Kidney (tissue), 14 donors: ENCODE data around the gene CXorf66. TPM values are rescaled to one million over a fixed set of nuclear protein-coding genes. Genes with fewer than 3 reads are reported as not detected.

Source experiments
- DNase-seq, 5 donors: peaks; one replicate each; pipeline ENCODE4 v3.0.0-alpha.2; 2013 to 2020
- FAIRE-seq: peaks from 2 replicates; lab custom pipeline; 2012; peaks lifted over from hg19 to GRCh38; lab: Jason Lieb, UNC
- H3K27ac ChIP-seq, 2 donors: one replicate each; pipeline ENCODE4 v1.7.0; 2013; ENCODE audit warnings: low read depth in 2 of 2, low read length in 2 of 2, inconsistent platforms in 1 of 2
- H3K27me3 ChIP-seq: one replicate; pipeline ENCODE4 v1.7.1; 2013; ENCODE audit warnings: low read length, inconsistent platforms; ENCODE audit not compliant: control insufficient read depth, insufficient read depth
- H3K36me3 ChIP-seq, 3 donors: one replicate each; pipeline versions ENCODE4 v1.7.0 to v1.7.1; 2013; ENCODE audit warnings: low read length in 3 of 3, control low read depth in 1 of 3, inconsistent platforms in 1 of 3; ENCODE audit not compliant: insufficient read depth in 3 of 3, control insufficient read depth in 2 of 3
- H3K4me1 ChIP-seq, 3 donors: one replicate each; pipeline versions ENCODE4 v1.7.0 to v1.7.1; 2013; ENCODE audit warnings: low read length in 3 of 3, inconsistent platforms in 1 of 3, low read depth in 1 of 3; ENCODE audit not compliant: control insufficient read depth in 2 of 3, insufficient read depth in 2 of 3
- H3K4me3 ChIP-seq, 3 donors: one replicate each; pipeline versions ENCODE4 v1.7.0 to v1.8.1; 2013; ENCODE audit warnings: low read length in 3 of 3, control low read depth in 1 of 3, inconsistent platforms in 1 of 3
- H3K9ac ChIP-seq, 3 donors: one replicate each; pipeline versions ENCODE4 v1.7.0 to v1.7.1; 2013; ENCODE audit warnings: low read length in 3 of 3, control low read depth in 1 of 3, inconsistent platforms in 1 of 3
- H3K9me3 ChIP-seq, 3 donors: one replicate each; pipeline versions ENCODE4 v1.7.0 to v1.7.1; 2013; ENCODE audit warnings: low read length in 3 of 3, control low read depth in 1 of 3, inconsistent platforms in 1 of 3; ENCODE audit not compliant: control insufficient read depth in 2 of 3, insufficient read depth in 1 of 3
- CTCF ChIP-seq: IDR thresholded peaks from 3 replicates; pipeline ENCODE4 v1.5.1; 2012; ENCODE audit warnings: mild to moderate bottlenecking, moderate library complexity, borderline replicate concordance; ENCODE audit not compliant: insufficient read depth; ENCODE audit errors: extremely low read depth
- intact Hi-C: fragments of 100-400 bp; cut with DNase I; formaldehyde crosslinking; loops from one replicate; pipeline ENCODE4 v1.11.1; 2022
- polyA plus RNA-seq: library from polyadenylated mRNA; stranded (reverse); fragments of 350-450 nt; fragmentation: Illumina TruSeq; extraction: RNeasy Lipid Tissue Mini Kit (QIAGEN cat#74804); gene quantifications from one replicate; pipeline ENCODE4 v1.2.3, GENCODE V29; 2014; ENCODE audit warnings: low read depth, low replicate concordance; ENCODE audit not compliant: insufficient read depth
- total RNA-seq: library from RNA; stranded (reverse); fragmentation: NEBNext Ultra II Directional; extraction: Animal tissue kit (Norgen Biotek cat#: 25700); gene quantifications from one replicate; pipeline ENCODE4 v1.2.1, GENCODE V29; 2021
- donor health status: control.
- donor health status: control.
- donor health status: control.
- donor health status: control.
- donor health status: control.
- donor health status: DM: yes; HTN: yes; CAD: no.
- donor health status: Normal renal cell carcinoma (clear cell type).

Gene CXorf66
- total and polyA plus RNA-seq, 2 donors from 2014 or later, result not detected

GRCh38 chrX:139949703-139950102, 15.6 kb downstream of the CXorf66 start:
- Histone ChIP-seq H3K4me1 (no peaks in the 10 kb centered on the region), H3K36me3 (no peaks in the 10 kb centered on the region), H3K27me3 (no peaks in the 10 kb centered on the region), H3K9ac (no peak overlapping the region), H3K4me3 (no peak overlapping the region), H3K27ac (no peak overlapping the region), H3K9me3 (no peaks in the 10 kb centered on the region)
- DNase-seq, result no peak
- intact Hi-C loops, result no loop called here
- TF ChIP-seq CTCF, result no peak
- no peak for FAIRE-seq

- intact Hi-C loops, result no loop called here
- H3K36me3 ChIP-seq, result no peaks in the 10 kb centered on the region
- H3K9ac ChIP-seq, result no peak overlapping the region
- H3K4me3 ChIP-seq, result no peak overlapping the region
- H3K27ac ChIP-seq, result no peak overlapping the region
- FAIRE-seq (no peak), DNase-seq (no peak)
- no peaks in the 10 kb centered on the region for H3K4me1 ChIP-seq
- TF ChIP-seq CTCF, result no peak
- H3K9me3 ChIP-seq, result no peaks in the 10 kb centered on the region
- H3K27me3 ChIP-seq, result no peaks in the 10 kb centered on the region
These were observed 20.2 kb downstream of the CXorf66 start for GRCh38 chrX:139945075-139945474.

GRCh38 chrX:139936259-139936658, 29.1 kb downstream of the CXorf66 start:
- Histone ChIP-seq H3K27me3 (no peaks in the 10 kb centered on the region), H3K9ac (no peak overlapping the region), H3K9me3 (no peaks in the 10 kb centered on the region), H3K4me3 (no peak overlapping the region), H3K4me1 (no peaks in the 10 kb centered on the region), H3K36me3 (no peaks in the 10 kb centered on the region), H3K27ac (no peak overlapping the region)
- TF ChIP-seq CTCF, result no peak
- FAIRE-seq (no peak), DNase-seq (no peak)
- intact Hi-C loops, result no loop called here

GRCh38 chrX:139933904-139934303, 31.4 kb downstream of the CXorf66 start:
- peak overlapping the region in 2 of 3 donors; percentile 52 to 72 for H3K4me3 ChIP-seq
- FAIRE-seq (no peak), DNase-seq (peak in 1 of 5 donors; percentile 2)
- H3K9me3 ChIP-seq, result no peaks in the 10 kb centered on the region
- H3K27me3 ChIP-seq, result no peaks in the 10 kb centered on the region
- H3K27ac ChIP-seq, result peak overlapping the region; percentile 65 to 85
- intact Hi-C loops, result no loop called here
- H3K9ac ChIP-seq, result peak overlapping the region in 2 of 3 donors; percentile 48 to 63
- H3K4me1 ChIP-seq, result no peaks in the 10 kb centered on the region
- no peak for TF ChIP-seq CTCF
- no peaks in the 10 kb centered on the region for H3K36me3 ChIP-seq
